Loucy (cell line): ENCODE results near the gene GCAT.

ENCODE experiments used
- H2AFZ ChIP-seq: fragments of 200-600 bp; sonication (generic); 2 replicates; pipeline ENCODE4 v1.6.0; 2016; ENCODE audit warnings: antibody characterized with exemption, mild to moderate bottlenecking, low read length, moderate library complexity
- H3F3A ChIP-seq: fragments of 200-600 bp; 2 replicates; pipeline ENCODE4 v1.6.0; 2016; ENCODE audit warnings: antibody characterized with exemption, low read depth, mild to moderate bottlenecking
- H3K27me3 ChIP-seq: fragments of 200-600 bp; sonication (generic); 2 replicates; pipeline ENCODE4 v1.6.1; 2014; ENCODE audit warnings: low read length, mild to moderate bottlenecking; ENCODE audit not compliant: insufficient read depth, poor library complexity, severe bottlenecking
- H3K36me3 ChIP-seq: fragments of 200-600 bp; sonication (generic); 2 replicates; pipeline ENCODE4 v1.6.1; 2016; ENCODE audit warnings: low read length; ENCODE audit not compliant: insufficient read depth
- H3K4me1 ChIP-seq: fragments of 200-600 bp; sonication (generic); 2 replicates; pipeline ENCODE4 v1.5.1; 2014; ENCODE audit warnings: low read length, mild to moderate bottlenecking; ENCODE audit not compliant: insufficient read depth, poor library complexity, severe bottlenecking
- H3K4me2 ChIP-seq: fragments of 200-600 bp; sonication (generic); 2 replicates; pipeline ENCODE4 v1.6.0; 2014; ENCODE audit warnings: antibody characterized with exemption, low read length, low read depth, mild to moderate bottlenecking; ENCODE audit not compliant: poor library complexity, severe bottlenecking
- H3K4me3 ChIP-seq: fragments of 200-600 bp; sonication (generic); 2 replicates; pipeline ENCODE4 v1.5.1; 2014; ENCODE audit warnings: low read length, mild to moderate bottlenecking, mixed read lengths; ENCODE audit not compliant: poor library complexity, severe bottlenecking
- H3K79me2 ChIP-seq: fragments of 200-600 bp; sonication (generic); 2 replicates; pipeline ENCODE4 v1.6.1; 2014; ENCODE audit warnings: low read length; ENCODE audit not compliant: insufficient read depth
- H3K9ac ChIP-seq: fragments of 200-600 bp; sonication (generic); 2 replicates; pipeline ENCODE4 v1.6.0; 2014; ENCODE audit warnings: mild to moderate bottlenecking, low read depth, low read length, moderate library complexity; ENCODE audit not compliant: poor library complexity, severe bottlenecking
- H3K9me2 ChIP-seq: fragments of 200-600 bp; sonication (generic); replicated peaks from 2 replicates; pipeline ENCODE4 v1.6.1; 2016; ENCODE audit warnings: low read depth, low read length, mixed read lengths
- H3K9me3 ChIP-seq: fragments of 200-600 bp; sonication (generic); 2 replicates; pipeline ENCODE4 v1.6.1; 2014; ENCODE audit warnings: mild to moderate bottlenecking, antibody characterized with exemption, low read length, low read depth; ENCODE audit not compliant: insufficient read depth
- H4K20me1 ChIP-seq: fragments of 200-600 bp; sonication (generic); 2 replicates; pipeline ENCODE4 v1.6.0; 2014; ENCODE audit warnings: antibody characterized with exemption, low read length, mild to moderate bottlenecking; ENCODE audit not compliant: insufficient read depth, poor library complexity, severe bottlenecking
- CTCF ChIP-seq: fragments of 200-600 bp; sonication (generic); conservative IDR thresholded peaks from 2 replicates; pipeline ENCODE4 v1.5.1; 2014; ENCODE audit warnings: mild to moderate bottlenecking, antibody characterized with exemption, low read length
- EZH2phosphoT487 ChIP-seq: fragments of 200-600 bp; IDR thresholded peaks from 2 replicates; pipeline ENCODE4 v1.6.1; 2018; ENCODE audit warnings: antibody characterized with exemption, mild to moderate bottlenecking, moderate library complexity, borderline replicate concordance

Gene GCAT

GRCh38 chr22:37818409-37819104, 10.8 kb downstream of the GCAT start:
- H3K9me2 ChIP-seq, result no peaks in the 10 kb centered on the region
- no peaks in the 10 kb centered on the region for H3K27me3 ChIP-seq
- H3K4me3 ChIP-seq, result no peak overlapping the region
- H3K9ac ChIP-seq, result no peak overlapping the region
- H3K9me3 ChIP-seq, result no peaks in the 10 kb centered on the region
- H3K79me2 ChIP-seq, result no peaks in the 10 kb centered on the region
- H3F3A ChIP-seq, result no peaks in the 10 kb centered on the region
- H3K4me1 ChIP-seq, result no peaks in the 10 kb centered on the region
- H2AFZ ChIP-seq, result no peak overlapping the region
- H3K36me3 ChIP-seq, result no peaks in the 10 kb centered on the region
- no peak for TF ChIP-seq EZH2phosphoT487
- no peak for TF ChIP-seq CTCF
- no peaks in the 10 kb centered on the region for H4K20me1 ChIP-seq
- H3K4me2 ChIP-seq, result no peak overlapping the region

- H3K36me3 ChIP-seq, result no peaks in the 10 kb centered on the region
- H3K27me3 ChIP-seq, result no peaks in the 10 kb centered on the region
- no peaks in the 10 kb centered on the region for H3K9me2 ChIP-seq
- no peak overlapping the region for H3K4me3 ChIP-seq
- H2AFZ ChIP-seq, result no peak overlapping the region
- H3K9ac ChIP-seq, result no peak overlapping the region
- H3K4me2 ChIP-seq, result no peak overlapping the region
- no peaks in the 10 kb centered on the region for H3K4me1 ChIP-seq
- H4K20me1 ChIP-seq, result no peaks in the 10 kb centered on the region
- TF ChIP-seq EZH2phosphoT487 (no peak), CTCF (no peak)
- H3K9me3 ChIP-seq, result no peaks in the 10 kb centered on the region
- no peaks in the 10 kb centered on the region for H3K79me2 ChIP-seq
- H3F3A ChIP-seq, result no peaks in the 10 kb centered on the region
Observed at GRCh38 chr22:37819105-37819433, 11.3 kb downstream of the GCAT start.

DNA sequence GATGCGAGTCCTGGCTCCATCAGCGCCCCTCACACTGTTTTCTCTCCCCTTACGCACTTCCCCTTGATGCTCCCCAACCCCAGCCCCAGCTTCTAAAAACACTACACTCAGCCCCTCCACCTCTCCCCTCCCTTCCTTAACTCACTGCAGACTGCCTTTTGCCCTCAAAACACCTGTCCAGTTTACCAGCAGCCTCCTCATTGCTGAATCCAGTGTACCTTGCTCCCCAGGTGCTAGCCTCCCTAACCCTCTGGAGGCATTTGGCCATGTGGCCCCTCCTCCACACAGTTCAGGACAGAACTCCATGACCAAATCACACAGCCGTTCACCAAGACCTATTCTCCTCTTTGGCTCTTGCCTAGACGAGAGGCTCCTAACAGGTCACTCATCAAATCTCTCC, 12.6 kb downstream of the GCAT start:
- Histone ChIP-seq H3K9me2 (no peaks in the 10 kb centered on the region), H3K9ac (no peak overlapping the region), H3F3A (no peaks in the 10 kb centered on the region), H3K36me3 (no peaks in the 10 kb centered on the region), H3K79me2 (no peaks in the 10 kb centered on the region), H3K4me3 (no peak overlapping the region), H3K4me2 (no peak overlapping the region), H4K20me1 (no peaks in the 10 kb centered on the region), H3K4me1 (no peaks in the 10 kb centered on the region), H3K9me3 (no peaks in the 10 kb centered on the region), H2AFZ (no peak overlapping the region), H3K27me3 (no peaks in the 10 kb centered on the region)
- TF ChIP-seq CTCF, result no peak
- no peak for TF ChIP-seq EZH2phosphoT487
